GM12892 (cell line): Measurements from ENCODE around the gene KCNIP1.

Experiments used
- POLR2A ChIP-seq: IDR thresholded peaks from 2 replicates; pipeline ENCODE4 v1.6.1; 2011; ENCODE audit warnings: low read depth, low read length, control low read depth
- POLR2AphosphoS5 ChIP-seq: IDR thresholded peaks from 2 replicates; pipeline ENCODE4 v1.6.1; 2011; ENCODE audit warnings: low read depth, low read length, control low read depth
- TAF1 ChIP-seq: IDR thresholded peaks from 2 replicates; pipeline ENCODE4 v1.6.1; 2011; ENCODE audit warnings: low read depth, mild to moderate bottlenecking, control low read depth, low read length, borderline replicate concordance

DNA sequence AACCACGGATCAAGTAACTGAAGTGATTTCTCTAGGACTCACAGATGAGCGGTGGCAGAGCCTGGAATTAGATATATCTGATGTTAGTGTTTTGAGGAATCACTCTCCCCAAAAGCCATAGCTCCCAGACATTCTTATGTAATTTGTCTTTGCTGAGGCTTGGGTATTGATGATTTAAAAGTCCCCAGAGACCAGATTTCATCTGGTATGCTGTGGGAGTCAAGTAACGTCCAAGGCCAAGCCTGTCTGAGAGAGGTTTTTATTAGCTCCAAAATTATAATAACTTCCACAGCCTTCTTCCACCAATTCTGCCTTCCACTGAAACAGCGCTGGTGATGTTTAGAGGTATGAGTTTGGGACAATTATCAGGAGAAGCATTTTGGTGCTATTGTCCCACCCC lies 21.3 kb upstream of the KCNIP1 start:
- TF ChIP-seq POLR2AphosphoS5 (no peak), POLR2A (no peak), TAF1 (no peak)
